Cardiac fibroblast (primary cell): ENCODE results near the gene CFAP46.

Source experiments
- DNase-seq, 2 donors: peaks; one replicate each; pipeline versions ENCODE4 v3.0.0 to v3.0.0-alpha.2; 2010; ENCODE audit warnings: low read depth in 2 of 2
- H3K4me3 ChIP-seq, 2 donors: replicated peaks in 1 of 2; 1 replicate in 1 of 2; 2 replicates in 1 of 2; pipeline ENCODE4 v1.5.1; 2011; ENCODE audit warnings: low read depth in 2 of 2, low read length in 2 of 2, mild to moderate bottlenecking in 2 of 2, moderate library complexity in 1 of 2
- TF ChIP-seq, protein P1 (sequence below): IDR thresholded peaks from one replicate; pipeline ENCODE4 v1.5.1; 2011; ENCODE audit warnings: low read depth, mild to moderate bottlenecking, low read length, inconsistent platforms

Gene CFAP46

DNA sequence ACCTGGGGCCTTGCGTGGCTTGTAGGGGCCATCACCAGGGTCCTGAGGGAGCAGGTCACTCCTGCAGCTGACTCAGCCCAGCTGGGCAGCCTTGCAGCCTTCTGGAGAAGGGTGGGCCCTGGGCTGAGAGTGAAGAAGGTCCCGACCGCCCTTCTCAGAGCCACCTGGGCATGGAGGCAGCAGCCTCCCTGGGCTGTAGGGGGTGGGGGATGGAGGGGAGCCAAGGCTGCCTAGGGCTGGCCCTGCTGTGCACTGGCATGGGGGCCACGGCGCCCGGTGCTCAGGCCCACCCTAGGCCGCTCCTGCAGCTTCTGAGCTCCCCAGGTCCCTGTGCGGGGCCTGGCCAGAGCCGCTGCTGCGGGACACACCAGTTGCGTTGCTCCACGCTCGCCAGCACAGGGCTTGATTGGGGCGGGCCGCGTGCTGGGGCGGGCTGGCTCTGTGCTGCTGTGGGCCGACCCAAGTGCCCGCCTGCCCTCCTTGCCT lies 92.8 kb downstream of the CFAP46 start:
- no peak overlapping the region for H3K4me3 ChIP-seq
- TF ChIP-seq, protein P1, sequence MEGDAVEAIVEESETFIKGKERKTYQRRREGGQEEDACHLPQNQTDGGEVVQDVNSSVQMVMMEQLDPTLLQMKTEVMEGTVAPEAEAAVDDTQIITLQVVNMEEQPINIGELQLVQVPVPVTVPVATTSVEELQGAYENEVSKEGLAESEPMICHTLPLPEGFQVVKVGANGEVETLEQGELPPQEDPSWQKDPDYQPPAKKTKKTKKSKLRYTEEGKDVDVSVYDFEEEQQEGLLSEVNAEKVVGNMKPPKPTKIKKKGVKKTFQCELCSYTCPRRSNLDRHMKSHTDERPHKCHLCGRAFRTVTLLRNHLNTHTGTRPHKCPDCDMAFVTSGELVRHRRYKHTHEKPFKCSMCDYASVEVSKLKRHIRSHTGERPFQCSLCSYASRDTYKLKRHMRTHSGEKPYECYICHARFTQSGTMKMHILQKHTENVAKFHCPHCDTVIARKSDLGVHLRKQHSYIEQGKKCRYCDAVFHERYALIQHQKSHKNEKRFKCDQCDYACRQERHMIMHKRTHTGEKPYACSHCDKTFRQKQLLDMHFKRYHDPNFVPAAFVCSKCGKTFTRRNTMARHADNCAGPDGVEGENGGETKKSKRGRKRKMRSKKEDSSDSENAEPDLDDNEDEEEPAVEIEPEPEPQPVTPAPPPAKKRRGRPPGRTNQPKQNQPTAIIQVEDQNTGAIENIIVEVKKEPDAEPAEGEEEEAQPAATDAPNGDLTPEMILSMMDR: no peak
- no peak for DNase-seq

DNA sequence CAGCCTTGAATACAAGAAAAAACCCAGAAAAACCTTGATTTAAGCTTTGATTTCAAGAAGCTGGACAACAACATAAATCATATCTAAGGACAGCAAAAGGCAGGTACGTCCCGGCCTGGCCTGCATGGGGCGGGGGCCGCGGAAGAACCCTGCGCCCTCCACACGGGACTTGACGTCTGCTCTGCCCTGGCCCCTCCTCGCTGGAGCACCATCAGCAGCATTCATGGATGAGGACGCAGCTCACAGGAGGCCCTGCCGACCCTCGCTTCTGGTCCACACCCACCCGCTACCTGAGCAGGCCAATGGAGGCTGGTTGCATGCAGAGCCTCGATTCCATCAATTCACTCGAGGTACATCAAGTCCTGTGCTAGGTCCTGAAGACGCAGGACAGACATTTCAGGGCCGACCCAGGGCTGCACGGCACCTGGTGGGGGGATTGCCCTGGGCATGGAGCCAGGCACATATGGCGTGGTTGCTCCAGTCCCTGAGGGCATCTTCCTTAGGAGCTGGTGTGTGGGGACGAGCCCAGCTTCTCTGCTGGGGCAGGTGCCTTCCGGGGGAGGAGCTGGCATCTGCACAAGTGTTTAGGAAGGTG lies 93.3 kb downstream of the CFAP46 start:
- DNase-seq: no peak
- H3K4me3 ChIP-seq: no peak overlapping the region
- TF ChIP-seq, protein P1: no peak

DNA sequence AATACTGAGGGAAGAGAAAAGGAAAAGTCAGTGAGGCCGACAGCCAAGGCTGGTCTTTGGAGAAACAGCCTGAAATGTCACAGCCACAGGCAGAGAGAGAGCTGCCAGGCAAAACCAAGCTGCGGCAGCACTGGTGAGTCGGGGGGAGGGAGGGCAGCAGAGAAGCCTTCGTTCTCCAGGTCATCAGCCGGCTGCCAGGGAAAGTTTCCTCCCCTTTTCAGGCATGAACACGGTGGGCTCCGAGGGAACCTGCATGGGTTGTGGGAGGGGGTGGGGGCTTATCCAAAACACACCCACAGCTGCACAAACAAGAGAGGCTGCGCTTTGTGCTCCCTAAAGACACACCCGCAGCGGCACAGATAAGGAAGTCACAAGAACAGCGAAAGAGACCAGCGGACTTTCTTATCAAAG lies 94.1 kb downstream of the CFAP46 start:
- TF ChIP-seq, protein P1: no peak
- H3K4me3 ChIP-seq: no peak overlapping the region
- no peak for DNase-seq

DNA sequence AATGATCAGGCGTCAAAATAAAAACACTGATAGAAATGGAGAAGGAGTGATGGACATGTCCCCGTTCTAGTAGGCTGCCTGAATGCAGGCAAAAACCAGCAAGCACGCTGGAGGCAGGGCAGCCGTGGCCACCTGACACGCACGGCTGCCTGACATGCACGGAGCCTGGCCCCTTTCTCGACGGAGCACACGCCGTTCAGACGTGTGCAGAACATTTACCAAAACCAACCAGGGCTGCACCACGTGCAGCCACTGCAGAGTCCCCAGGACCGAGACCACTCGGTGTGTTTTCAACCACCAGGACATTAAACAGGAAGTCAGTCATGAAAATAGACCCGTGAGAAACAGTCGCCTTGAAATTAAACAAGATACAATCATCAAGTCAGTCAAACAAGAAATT lies 94.5 kb downstream of the CFAP46 start:
- TF ChIP-seq, protein P1: no peak
- no peak for DNase-seq
- no peak overlapping the region for H3K4me3 ChIP-seq

DNA sequence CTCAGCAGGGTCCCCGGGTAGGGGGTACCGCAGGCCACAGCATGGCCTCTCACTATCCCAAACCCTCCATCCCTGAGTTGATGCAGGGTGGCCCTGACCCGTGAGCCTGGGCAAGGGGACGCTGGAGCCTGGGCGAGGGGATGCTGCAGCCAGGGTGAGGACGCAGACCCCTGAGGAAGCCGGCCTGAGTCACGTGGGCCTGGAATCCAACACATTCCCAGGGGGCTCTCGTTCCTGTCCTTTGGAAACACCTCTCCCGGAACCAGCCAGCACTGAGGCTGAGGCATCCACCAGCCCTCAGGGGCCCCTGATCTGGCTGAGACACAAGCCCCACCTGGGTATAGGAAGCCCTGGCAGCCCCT lies 95.0 kb downstream of the CFAP46 start:
- TF ChIP-seq, protein P1: no peak
- no peak for DNase-seq
- H3K4me3 ChIP-seq: no peak overlapping the region

DNA sequence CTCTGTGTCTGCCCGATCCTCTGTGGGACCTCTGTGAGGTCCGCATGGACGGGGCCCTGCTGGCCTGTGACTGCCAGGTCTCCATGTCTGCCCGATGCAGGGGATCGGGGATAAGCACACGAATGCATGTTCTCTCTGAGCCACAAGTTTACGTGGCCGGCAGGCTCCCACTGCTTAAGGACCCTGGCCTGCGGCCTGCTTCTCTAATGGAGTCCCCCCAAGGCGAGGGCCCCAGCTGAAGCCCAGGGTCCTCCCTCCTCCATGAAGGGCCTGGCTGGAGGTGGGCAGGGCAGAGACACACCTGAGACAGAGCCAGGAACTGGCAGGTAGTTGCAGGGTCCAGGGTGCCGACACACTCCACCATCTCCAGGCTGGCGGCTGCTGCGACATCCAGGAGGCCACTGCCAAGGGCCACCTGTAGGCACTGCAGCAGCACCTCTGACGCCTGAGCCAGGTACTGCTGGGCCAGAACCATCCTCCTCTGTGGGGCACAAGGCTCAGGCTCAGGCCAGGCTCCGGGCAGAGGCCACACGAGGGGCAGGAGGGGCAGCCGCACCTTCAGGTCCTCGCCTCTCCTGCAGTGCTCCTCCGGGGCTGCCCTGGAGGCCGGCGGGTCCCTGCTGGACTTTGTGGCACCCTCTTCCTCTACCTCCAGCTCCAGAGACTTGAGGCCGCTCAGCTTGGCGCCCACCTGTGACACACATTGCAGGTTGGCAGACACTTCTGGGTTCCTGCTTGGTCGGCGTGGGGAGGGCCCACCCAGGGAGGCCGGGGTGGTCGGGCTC lies 95.5 kb downstream of the CFAP46 start:
- TF ChIP-seq, protein P1: no peak
- no peak for DNase-seq
- H3K4me3 ChIP-seq: no peak overlapping the region
